Measurements from ENCODE around the gene ABCA13.
"Not testable (repeated sequence)": the region's sequence is repeated elsewhere in the genome, so short reads cannot be mapped to it uniquely, and the experiment has no call there.

Gene ABCA13, protein sequence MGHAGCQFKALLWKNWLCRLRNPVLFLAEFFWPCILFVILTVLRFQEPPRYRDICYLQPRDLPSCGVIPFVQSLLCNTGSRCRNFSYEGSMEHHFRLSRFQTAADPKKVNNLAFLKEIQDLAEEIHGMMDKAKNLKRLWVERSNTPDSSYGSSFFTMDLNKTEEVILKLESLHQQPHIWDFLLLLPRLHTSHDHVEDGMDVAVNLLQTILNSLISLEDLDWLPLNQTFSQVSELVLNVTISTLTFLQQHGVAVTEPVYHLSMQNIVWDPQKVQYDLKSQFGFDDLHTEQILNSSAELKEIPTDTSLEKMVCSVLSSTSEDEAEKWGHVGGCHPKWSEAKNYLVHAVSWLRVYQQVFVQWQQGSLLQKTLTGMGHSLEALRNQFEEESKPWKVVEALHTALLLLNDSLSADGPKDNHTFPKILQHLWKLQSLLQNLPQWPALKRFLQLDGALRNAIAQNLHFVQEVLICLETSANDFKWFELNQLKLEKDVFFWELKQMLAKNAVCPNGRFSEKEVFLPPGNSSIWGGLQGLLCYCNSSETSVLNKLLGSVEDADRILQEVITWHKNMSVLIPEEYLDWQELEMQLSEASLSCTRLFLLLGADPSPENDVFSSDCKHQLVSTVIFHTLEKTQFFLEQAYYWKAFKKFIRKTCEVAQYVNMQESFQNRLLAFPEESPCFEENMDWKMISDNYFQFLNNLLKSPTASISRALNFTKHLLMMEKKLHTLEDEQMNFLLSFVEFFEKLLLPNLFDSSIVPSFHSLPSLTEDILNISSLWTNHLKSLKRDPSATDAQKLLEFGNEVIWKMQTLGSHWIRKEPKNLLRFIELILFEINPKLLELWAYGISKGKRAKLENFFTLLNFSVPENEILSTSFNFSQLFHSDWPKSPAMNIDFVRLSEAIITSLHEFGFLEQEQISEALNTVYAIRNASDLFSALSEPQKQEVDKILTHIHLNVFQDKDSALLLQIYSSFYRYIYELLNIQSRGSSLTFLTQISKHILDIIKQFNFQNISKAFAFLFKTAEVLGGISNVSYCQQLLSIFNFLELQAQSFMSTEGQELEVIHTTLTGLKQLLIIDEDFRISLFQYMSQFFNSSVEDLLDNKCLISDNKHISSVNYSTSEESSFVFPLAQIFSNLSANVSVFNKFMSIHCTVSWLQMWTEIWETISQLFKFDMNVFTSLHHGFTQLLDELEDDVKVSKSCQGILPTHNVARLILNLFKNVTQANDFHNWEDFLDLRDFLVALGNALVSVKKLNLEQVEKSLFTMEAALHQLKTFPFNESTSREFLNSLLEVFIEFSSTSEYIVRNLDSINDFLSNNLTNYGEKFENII (N-terminal part only)

DNA sequence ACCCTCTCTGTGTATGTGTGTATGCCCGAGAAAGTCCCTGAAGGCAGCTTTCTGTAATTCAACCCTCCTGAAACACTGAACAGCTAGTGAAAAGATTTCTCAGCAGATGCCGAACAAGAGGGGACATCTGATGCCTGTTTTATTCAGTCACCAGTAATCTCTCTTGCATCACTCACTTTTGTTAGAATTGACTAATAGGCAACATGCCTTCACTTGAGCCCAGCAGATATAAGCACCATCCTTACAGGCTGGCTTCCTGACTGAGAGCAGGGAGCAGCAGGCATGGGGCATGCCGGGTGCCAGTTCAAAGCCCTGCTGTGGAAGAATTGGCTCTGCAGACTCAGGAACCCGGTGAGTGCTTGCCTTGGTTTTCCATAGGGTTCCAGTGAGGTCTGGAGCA is at the start of gene ABCA13:
ABCA13 (plus strand) TSS at position 257 of the 400 bp plus-strand sequence; CDS start at position 283, 26 bp downstream.
- no peak for DNase-seq (ENCODE audit: low read depth, low spot score)

GRCh38 chr7:48126037-48126436 is 45.2 kb upstream of the ABCA13 start:
- DNase-seq (ENCODE audit: low read depth, low spot score): no peak

GRCh38 chr7:48130658-48131108 is 40.6 kb upstream of the ABCA13 start:
- no peak for DNase-seq (ENCODE audit: low read depth, low spot score)

GRCh38 chr7:48132792-48133191 is 38.5 kb upstream of the ABCA13 start:
- DNase-seq (ENCODE audit: low read depth, low spot score): no peak

DNA sequence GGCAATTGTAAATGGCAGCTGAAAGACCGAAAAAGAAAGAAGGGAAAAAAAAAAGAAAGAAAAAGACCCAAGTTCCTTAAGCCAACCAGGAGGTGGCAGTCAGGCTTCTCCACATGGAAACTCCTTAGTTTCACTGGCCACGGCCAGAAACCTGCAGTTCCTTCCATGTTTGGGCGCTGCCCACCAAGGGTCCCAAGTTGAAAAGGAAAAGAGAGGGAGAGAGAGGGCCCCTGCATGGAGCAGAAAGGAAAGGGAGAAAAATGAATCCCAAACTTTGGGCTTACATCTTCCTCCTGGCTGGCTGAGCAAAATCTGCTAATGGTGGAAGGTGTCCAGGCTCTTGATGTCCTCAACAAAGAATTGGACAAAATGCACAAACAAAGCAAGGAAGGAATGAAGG is 31.8 kb upstream of the ABCA13 start:
- no peak for DNase-seq (ENCODE audit: low read depth, low spot score)

GRCh38 chr7:48140001-48140681 is 31.1 kb upstream of the ABCA13 start:
- DNase-seq (ENCODE audit: low read depth, low spot score): no peak

DNA sequence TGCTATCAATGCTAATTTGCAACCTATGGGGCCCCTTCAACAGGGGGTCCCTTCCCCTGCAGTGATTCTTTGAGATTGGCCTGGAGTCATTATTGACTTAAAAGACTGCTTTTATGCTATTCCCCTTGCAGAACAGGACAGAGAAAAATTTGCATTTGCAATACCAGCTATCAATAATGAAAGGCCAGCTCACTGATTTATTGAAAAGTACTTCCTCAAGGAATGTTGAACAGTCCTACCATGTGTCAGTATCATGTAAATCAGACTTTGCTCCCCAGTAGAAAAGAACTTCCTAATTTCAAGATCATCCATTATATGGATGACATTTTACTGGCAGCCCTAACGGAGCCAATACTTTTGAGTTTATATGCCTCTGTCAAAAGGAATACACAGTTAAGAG is 29.7 kb upstream of the ABCA13 start:
- no peak for DNase-seq (ENCODE audit: low read depth, low spot score)

DNA sequence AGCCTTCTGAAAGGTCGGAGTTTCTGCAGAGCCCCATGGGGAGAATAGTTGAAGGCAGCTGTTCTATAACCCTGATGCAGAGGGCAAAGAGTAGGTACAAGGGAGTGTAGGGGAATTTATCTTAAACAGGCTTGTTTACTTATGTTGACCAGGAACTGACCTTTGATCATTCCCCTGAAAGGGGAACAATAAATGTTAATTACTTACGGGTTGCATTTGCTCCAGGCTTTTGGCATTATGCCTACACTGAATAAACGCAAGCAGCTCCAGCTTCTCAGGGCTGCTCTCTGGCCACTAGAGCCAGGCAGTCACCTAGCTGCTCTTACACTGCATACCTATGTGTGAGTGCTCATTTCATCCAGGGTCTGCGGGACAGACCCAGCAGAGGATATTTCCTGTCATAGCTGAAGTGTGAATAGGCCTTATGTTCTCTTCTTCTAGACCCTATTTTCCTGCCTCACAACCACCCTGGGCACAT is 26.9 kb upstream of the ABCA13 start:
- no peak for DNase-seq (ENCODE audit: low read depth, low spot score)

DNA sequence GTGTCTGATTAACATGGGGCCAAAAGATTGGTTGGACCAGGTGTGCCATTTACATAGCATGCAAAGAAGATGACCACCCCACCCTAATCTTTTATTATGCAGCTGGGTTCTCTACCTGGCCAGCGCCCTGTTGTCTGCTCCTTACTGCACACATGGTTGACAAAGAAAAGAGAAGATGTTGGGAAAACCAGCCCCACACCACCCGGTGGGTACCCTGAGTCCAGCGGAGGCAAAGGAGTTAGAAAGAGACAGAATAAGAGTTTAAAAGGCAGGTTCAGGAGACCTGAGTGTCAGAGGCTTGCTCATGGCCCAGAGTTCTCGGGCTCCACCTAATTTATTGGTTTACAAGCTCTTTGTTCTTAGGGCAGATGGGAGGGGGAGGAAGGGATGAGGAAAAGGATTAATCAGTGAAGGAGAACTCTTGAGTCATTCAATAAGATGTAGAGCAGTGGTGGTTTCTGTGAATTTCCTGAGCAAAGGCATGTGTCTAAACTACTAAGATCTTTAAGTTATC is 24.1 kb upstream of the ABCA13 start:
- DNase-seq (ENCODE audit: low read depth, low spot score): no peak

- DNase-seq (ENCODE audit: low read depth, low spot score): not testable (repeated sequence)
These were observed 23.6 kb upstream of the ABCA13 start for GRCh38 chr7:48147690-48148089.

- DNase-seq (ENCODE audit: low read depth, low spot score): no peak
These were observed 22.9 kb upstream of the ABCA13 start for GRCh38 chr7:48148311-48148710.

DNA sequence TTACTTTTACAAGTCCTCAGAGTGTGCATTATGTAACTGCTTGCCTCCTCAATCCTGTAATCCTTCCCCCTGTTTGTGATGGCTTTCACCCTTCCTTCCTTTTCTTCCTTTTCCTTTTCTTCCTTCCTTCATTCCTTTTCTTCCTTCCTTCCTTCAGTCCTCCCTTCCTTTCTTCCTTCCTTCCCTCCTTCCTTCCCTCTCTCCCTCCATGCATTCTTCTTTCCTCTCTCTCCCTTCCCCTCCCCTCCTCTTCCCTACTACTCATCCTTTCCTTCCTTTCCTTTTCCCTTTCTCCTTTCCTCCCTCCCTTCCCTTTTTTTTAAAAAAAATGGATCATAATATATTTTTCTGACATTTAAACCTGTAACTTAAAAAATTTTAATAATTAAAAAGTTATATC is 22.2 kb upstream of the ABCA13 start:
- DNase-seq (ENCODE audit: low read depth, low spot score): no peak

GRCh38 chr7:48150086-48150485 is 21.2 kb upstream of the ABCA13 start:
- no peak for DNase-seq (ENCODE audit: low read depth, low spot score)

DNA sequence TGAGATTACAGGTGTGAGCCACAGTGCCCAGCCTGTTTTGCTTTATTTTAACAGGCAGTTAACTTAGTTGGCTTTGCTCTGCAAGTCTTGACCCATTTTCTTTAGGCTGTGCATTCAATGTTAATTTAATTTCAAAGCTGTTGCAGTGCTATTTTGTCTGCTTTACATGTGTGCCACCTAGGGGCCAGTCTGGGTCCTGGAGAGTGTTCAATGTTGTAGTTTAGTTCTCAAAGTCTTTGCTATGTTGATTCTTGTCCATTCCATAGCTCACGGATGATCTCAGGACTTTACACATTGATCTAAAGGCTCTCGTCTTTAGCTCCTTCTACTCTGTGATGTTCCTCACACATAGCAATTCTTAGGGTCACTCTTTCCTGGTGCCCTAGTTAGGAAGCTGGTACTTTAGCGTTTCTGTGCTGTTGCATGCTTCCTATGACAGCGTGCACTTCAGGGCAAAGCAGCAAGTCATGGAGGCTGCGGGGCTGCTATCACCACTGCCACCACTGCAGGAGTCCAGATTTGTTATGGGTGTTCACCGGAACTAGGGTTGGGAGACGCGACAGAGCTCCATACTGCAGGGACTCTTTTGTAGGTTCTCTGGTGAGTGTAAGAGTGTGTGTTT is 16.4 kb upstream of the ABCA13 start:
- no peak for DNase-seq (ENCODE audit: low read depth, low spot score)

DNA sequence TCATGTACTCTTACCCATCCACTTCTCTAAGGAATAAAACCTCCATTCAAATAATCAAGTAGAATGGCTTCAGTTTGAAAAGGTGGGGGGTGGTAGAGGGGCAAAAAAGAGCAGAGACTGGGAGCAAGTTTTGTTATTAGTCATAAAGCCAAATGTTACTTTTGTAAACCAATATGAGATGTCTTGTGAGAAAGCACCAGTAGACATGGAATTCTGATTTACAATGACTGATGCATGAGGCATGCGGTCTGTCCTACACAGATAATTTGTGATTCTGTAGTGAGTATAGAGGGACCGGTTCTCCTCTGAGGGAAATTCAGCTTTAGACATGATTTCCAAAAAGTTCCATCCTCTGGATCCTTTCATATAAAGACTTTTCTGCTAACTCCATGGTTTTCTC is 12.9 kb upstream of the ABCA13 start:
- no peak for DNase-seq (ENCODE audit: low read depth, low spot score)

DNA sequence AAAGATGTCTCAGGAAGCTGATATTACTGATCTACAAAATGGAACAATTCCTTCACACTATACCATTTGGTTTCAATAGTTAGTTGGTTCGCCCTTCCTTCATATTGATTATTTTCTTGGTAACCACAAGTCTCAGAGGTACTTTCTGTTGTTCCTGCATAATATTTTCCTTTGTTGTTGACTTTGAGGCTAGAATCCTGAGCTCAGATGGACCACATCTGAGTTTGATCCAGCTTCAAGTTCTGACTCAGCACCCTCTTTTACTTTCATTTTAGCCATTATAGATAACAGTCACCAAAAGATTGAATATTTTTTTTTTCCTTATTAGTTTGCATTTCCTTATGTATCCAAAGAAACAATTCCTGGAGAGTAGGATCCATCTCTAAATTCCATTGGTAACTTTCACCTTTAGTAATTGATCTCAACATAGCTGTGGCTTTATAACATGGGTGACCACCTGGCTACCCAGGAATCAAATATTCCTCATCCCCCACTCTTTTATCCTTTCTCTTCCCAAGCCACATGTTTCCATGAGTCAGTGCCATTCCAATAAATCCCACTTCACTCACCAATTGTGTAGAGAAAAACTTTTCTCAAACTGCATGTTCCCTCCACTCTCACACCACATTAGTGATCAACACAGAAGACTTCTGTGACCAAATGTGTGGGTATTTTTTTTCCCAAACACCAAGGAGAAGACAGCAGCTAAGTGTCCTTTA is 9.7 kb upstream of the ABCA13 start:
- DNase-seq (ENCODE audit: low read depth, low spot score): no peak

GRCh38 chr7:48165157-48165556 is 6.1 kb upstream of the ABCA13 start:
- no peak for DNase-seq (ENCODE audit: low read depth, low spot score)

GRCh38 chr7:48168159-48168558 is 3.1 kb upstream of the ABCA13 start:
- DNase-seq (ENCODE audit: low read depth, low spot score): no peak

GRCh38 chr7:48170506-48170905 is 752 bp upstream of the ABCA13 start:
- no peak for DNase-seq (ENCODE audit: low read depth, low spot score)

GRCh38 chr7:48173313-48173712 is 2.1 kb downstream of the ABCA13 start:
- no peak for DNase-seq (ENCODE audit: low read depth, low spot score)

All from iPS DF 19.7 (cell line).